Measurements from ENCODE around the gene PRPSAP2. TPM values are rescaled to one million over a fixed set of nuclear protein-coding genes. Genes with fewer than 3 reads are reported as not detected.

PRPSAP2 gene
- total RNA-seq, 1 donor from 2014 or later = 28.0 TPM

GRCh38 chr17:18910326-18910725, 52.4 kb downstream of the PRPSAP2 start:
- Histone ChIP-seq H3K27me3 (no peaks in the 10 kb centered on the region), H3K4me3 (no peak overlapping the region), H3K9me3 (no peaks in the 10 kb centered on the region), H3K27ac (no peak overlapping the region), H3K4me1 (no peaks in the 10 kb centered on the region), H3K36me3 (peaks cover 0 to 39% of the 10 kb centered on the region in 2 donors)
- intact Hi-C loops (cut with DNase I) = no loop called here
- DNase-seq (ENCODE audit: extremely low spot score in 2 of 2) = no peak
- TF ChIP-seq CTCF (IDR thresholded peaks at IDR 0.05) (no peak), POLR2A (IDR thresholded peaks at IDR 0.05) (no peak), POLR2AphosphoS5 (IDR thresholded peaks at IDR 0.05; ENCODE audit: insufficient read depth in 1 of 2, low read depth in 1 of 2) (no peak)

GRCh38 chr17:18910881-18911280, 53.0 kb downstream of the PRPSAP2 start:
- H3K9me3 ChIP-seq = no peaks in the 10 kb centered on the region
- TF ChIP-seq CTCF (IDR thresholded peaks at IDR 0.05) (no peak), POLR2AphosphoS5 (IDR thresholded peaks at IDR 0.05; ENCODE audit: insufficient read depth in 1 of 2, low read depth in 1 of 2) (no peak), POLR2A (IDR thresholded peaks at IDR 0.05) (no peak)
- H3K27me3 ChIP-seq = no peaks in the 10 kb centered on the region
- H3K4me1 ChIP-seq = no peaks in the 10 kb centered on the region
- intact Hi-C loops (cut with DNase I) = no loop called here
- peaks cover 0 to 35% of the 10 kb centered on the region in 2 donors for H3K36me3 ChIP-seq
- H3K4me3 ChIP-seq = no peak overlapping the region
- DNase-seq (ENCODE audit: extremely low spot score in 2 of 2) = no peak
- no peak overlapping the region for H3K27ac ChIP-seq

- peaks cover 14% of the 10 kb centered on the region for H3K4me1 ChIP-seq
- no peak overlapping the region for H3K4me3 ChIP-seq
- TF ChIP-seq POLR2AphosphoS5 (IDR thresholded peaks at IDR 0.05; ENCODE audit: insufficient read depth in 1 of 2, low read depth in 1 of 2) = no peak
- TF ChIP-seq POLR2A (IDR thresholded peaks at IDR 0.05) = no peak
- no peak for TF ChIP-seq CTCF (IDR thresholded peaks at IDR 0.05)
- intact Hi-C loops (cut with DNase I) = loop anchor here (1.0 kb wide), 1 partner anchor 17 kb away; no protein-coding TSS in a partner anchor
- no peaks in the 10 kb centered on the region for H3K9me3 ChIP-seq
- no peak for DNase-seq (ENCODE audit: extremely low spot score in 2 of 2)
- H3K36me3 ChIP-seq = peaks cover 0 to 19% of the 10 kb centered on the region in 2 donors
- no peak overlapping the region for H3K27ac ChIP-seq
- no peaks in the 10 kb centered on the region for H3K27me3 ChIP-seq
These were observed 59.0 kb downstream of the PRPSAP2 start for GRCh38 chr17:18916816-18917500.

- H3K36me3 ChIP-seq = peaks cover 0 to 13% of the 10 kb centered on the region in 2 donors
- intact Hi-C loops (cut with DNase I) = no loop called here
These were observed 59.6 kb downstream of the PRPSAP2 start for GRCh38 chr17:18917506-18918032.

More at GRCh38 chr17:18917506-18918032, 59.6 kb downstream of the PRPSAP2 start:
- Histone ChIP-seq H3K4me3 (no peak overlapping the region), H3K4me1 (peaks cover 17% of the 10 kb centered on the region), H3K27ac (no peak overlapping the region), H3K9me3 (no peaks in the 10 kb centered on the region), H3K27me3 (no peaks in the 10 kb centered on the region)
- no peak for DNase-seq (ENCODE audit: extremely low spot score in 2 of 2)
- TF ChIP-seq POLR2AphosphoS5 (IDR thresholded peaks at IDR 0.05; ENCODE audit: insufficient read depth in 1 of 2, low read depth in 1 of 2) (no peak), POLR2A (IDR thresholded peaks at IDR 0.05) (no peak), CTCF (IDR thresholded peaks at IDR 0.05) (no peak)

Data from vagina (tissue), 2 donors.